Posterior vena cava (tissue), 2 donors: ENCODE data around the gene BACE2. TPM values are rescaled to one million over a fixed set of nuclear protein-coding genes. Genes with fewer than 3 reads are reported as not detected.
"Not testable (repeated sequence)": the region's sequence is repeated elsewhere in the genome, so short reads cannot be mapped to it uniquely, and the experiment has no call there.

Experiments
- DNase-seq: peaks from one replicate; pipeline ENCODE4 v3.0.0-alpha.2; 2020; ENCODE audit warnings: low spot score
- intact Hi-C, 2 donors: fragments of 100-400 bp; cut with DNase I; formaldehyde crosslinking; loops; one replicate each; pipeline versions ENCODE4 v1.14.1 to v1.14.2; 2022 to 2023
- total RNA-seq, 2 donors: library from RNA; stranded (reverse); fragmentation: NEBNext Ultra II Directional; extraction: Animal tissue kit (Norgen Biotek cat#: 25700); gene quantifications; one replicate each; pipeline ENCODE4 v1.2.1, GENCODE V29; 2021
- donor health status: DM: yes; HTN: yes; CAD: no.
- donor health status: DM: yes; HTN: yes; CAD: no.

The BACE2 gene
- total RNA-seq, 2 donors from 2014 or later, result 70.4 to 102 TPM

DNA sequence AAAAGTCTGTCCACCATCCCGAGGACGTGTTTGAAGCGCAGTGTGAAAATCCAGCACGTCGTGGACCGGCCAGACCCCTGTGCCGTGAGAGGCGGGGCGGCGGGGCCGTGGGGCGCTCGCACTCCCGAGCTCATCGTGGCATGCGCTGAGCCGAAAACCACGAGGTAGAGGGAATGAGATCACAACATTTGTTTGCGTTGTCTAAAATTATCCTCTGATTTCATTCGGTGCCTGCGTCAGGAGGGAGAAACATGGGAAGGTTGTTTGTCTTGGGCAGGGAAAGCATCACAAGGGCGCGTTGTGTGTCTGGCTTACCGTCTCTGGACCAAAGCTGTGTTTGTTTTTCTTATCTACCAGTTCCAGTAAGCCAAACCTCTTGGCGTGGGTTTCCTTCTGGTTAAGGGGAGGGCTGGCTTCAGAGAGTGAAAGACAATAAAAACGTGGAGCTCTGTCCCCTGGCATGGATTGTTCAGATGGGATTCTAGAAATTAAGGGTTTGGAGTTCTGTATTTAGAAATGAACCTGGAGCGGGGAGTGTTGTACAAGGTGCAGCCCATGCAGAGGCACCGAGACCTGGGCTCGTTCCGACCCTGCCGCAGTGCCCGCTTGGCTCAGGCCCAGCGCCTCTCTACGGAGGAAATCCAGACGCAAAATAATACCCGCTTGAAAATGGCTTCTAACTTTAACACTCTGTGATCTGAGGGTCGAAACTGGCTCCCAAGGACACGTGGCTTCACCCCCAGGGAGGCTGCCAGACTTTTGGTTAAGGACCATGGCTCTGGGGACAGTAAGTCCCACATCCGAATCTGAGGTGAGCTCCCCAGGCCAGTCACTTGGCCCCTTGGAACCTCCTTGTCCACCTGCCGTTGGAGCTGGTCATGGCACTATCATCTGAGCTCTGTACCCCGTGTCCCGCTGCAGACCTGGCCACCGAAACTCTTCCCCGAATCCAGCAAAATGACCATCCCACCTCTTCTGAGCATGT is 79.9 kb downstream of the BACE2 start:
- peak; percentile 93 for DNase-seq
- intact Hi-C loops, result no loop called here

- intact Hi-C loops, result no loop called here
These were observed 81.5 kb downstream of the BACE2 start for GRCh38 chr21:41249476-41249875.

DNA sequence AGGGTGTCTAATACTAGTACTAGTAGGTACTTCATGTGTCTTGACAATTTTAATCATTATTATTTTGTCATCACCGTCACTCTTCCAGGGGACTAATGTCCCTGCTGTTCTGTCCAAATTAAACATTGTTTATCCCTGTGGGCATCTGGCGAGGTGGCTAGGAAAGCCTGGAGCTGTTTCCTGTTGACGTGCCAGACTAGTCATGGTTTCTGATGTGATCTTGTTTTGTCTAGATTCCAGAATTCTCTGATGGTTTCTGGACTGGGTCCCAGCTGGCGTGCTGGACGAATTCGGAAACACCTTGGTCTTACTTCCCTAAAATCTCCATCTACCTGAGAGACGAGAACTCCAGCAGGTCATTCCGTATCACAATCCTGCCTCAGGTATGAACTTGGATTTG is 82.6 kb downstream of the BACE2 start:
- no peak for DNase-seq
- intact Hi-C loops, result no loop called here

More at GRCh38 chr21:41249476-41249875, 81.5 kb downstream of the BACE2 start:
- no peak for DNase-seq

GRCh38 chr21:41251961-41252642 is 84.1 kb downstream of the BACE2 start:
- intact Hi-C loops, result no loop called here
- DNase-seq, result no peak

- DNase-seq, result no peak
- intact Hi-C loops, result no loop called here
These were observed 86.2 kb downstream of the BACE2 start for GRCh38 chr21:41254090-41254700.

DNA sequence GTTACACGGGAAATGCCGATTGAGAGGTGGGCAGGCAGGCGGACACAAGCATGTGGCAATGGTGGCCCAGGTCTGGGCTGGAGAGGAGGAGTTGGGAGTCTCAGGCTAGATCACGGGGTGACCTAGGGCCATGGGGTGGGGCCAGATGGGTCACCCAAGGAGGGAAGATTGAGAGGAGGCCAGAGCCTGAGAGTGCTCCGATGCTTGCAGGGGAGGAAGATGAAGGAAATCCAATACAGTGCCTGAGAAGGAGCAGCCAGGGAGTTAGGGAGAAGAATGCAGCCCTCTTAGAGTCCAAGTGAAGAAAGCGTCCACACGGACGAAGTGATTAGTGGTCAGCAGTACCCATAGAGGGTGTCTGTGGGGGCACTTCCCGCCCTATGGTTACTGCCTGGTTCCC is 87.2 kb downstream of the BACE2 start:
- intact Hi-C loops, result no loop called here
- DNase-seq, result no peak

DNA sequence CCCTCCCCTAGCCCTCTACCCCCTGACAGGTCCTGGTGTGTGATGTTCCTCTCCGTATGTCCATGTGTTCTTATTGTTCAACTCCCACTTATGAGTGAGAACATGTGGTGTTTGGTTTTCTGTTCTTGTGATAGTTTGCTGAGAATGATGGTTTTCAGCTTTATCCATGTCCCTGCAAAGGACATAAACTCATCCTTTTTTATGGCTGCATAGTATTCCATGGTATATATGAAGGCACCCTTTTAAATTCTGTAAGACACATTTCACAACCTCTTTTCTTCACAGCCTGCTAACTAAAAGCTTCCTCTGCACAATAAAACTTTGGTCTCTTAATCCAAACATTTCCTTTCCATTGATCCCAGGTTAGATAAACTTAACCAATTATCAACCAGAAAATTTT is 88.3 kb downstream of the BACE2 start:
- intact Hi-C loops, DNase-seq: not testable (repeated sequence)

DNA sequence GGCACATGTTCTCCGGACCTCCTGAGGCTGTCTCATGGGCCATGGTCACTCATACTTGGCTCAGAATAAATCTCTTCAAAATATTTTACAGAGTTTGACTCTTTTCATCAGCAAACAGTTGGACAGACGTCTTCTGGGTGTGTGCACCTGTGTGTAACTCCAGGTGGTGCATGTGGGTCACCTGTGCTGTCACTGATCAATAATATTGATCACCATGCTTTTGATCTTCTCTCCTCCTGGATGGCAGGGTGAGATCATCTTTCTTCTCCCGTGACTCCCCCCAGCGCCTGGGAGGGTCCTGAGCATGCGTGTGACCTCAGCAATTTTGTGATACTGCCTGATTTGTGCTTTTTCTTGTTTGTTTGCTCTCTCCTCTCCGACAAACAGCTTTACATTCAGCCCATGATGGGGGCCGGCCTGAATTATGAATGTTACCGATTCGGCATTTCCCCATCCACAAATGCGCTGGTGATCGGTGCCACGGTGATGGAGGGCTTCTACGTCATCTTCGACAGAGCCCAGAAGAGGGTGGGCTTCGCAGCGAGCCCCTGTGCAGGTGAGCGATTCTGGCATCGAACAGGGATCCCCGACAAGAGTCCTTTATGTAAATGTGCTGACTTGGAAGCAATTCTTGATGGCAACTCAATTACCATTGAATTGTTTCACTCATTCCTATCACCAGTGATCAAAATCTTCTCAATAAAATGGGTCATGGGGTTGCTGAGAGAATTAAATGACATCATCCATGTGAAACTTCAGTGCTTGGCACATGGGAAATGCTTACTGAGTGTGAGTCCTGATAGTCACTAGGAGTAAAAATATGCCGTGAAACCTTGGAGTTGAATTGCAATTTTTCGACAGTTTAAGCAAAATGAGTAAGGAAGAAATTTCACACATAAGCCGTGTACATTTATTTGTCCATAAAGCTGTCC is 89.1 kb downstream of the BACE2 start:
- DNase-seq, result no peak
- intact Hi-C loops, result no loop called here

DNA sequence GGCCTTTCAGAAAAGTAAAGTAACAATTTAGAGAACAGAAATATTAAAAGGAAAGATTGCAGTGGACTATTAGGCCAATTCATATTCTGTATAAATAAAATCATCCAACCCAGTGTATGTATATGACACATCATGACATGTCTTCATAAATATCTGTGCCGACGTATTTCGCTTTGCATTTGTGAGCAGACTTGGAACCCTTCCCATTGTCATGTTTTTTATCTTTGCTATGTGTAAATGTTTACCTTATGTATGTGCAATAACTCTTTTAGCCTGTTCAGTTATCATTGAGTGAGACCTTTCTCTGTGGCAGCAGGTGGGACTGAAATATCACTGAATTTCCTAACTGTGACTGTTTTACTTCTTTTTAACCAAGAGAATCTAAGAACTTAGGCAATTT is 90.7 kb downstream of the BACE2 start:
- DNase-seq, result no peak
- intact Hi-C loops, result no loop called here

DNA sequence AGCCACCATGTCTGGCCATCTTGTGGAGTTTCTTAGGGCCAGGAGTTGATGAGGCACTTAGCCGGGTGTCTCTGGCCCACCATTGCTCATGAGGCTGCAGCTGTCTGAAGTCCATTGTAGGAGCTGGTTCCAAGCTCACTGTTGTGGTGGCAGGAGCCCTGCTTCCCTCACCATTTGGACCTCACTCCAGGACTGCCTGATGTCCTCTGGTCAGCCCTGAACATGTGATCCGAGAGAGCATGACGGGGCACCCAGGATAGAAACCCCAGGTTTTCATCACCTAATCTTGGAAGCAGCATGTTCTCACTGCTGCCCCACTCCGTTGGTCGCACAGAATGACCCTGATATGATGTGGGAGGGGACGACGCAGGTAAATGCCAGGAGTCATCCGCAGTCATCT is 92.5 kb downstream of the BACE2 start:
- DNase-seq, result no peak
- intact Hi-C loops, result no loop called here

DNA sequence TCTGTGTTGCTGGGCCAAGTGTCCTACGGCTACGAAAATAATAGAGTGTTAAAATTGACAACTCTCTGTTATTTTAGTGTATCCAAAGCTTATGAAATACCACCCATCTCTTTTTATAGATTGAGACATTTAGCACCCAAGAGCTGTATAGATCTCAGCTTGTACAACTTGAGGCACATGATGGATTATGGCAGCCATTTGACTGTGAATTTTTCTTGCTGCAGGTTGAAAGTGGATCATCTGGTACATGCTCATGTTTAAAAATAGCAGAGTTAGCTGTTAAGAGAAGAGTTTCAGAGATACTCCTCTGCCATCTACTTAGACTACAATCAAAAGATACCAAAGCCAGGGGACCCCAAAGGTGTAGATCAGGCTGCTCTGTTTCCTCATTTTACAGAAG is 99.4 kb downstream of the BACE2 start:
- intact Hi-C loops, result no loop called here
- no peak for DNase-seq

- intact Hi-C loops, result no loop called here
- no peak for DNase-seq
These were observed 101.6 kb downstream of the BACE2 start for GRCh38 chr21:41269535-41269934.

GRCh38 chr21:41277196-41277595 is 109.2 kb downstream of the BACE2 start:
- DNase-seq, result no peak
- intact Hi-C loops, result no loop called here

GRCh38 chr21:41277846-41278245 is 109.9 kb downstream of the BACE2 start:
- DNase-seq, result no peak
- intact Hi-C loops, result no loop called here

DNA sequence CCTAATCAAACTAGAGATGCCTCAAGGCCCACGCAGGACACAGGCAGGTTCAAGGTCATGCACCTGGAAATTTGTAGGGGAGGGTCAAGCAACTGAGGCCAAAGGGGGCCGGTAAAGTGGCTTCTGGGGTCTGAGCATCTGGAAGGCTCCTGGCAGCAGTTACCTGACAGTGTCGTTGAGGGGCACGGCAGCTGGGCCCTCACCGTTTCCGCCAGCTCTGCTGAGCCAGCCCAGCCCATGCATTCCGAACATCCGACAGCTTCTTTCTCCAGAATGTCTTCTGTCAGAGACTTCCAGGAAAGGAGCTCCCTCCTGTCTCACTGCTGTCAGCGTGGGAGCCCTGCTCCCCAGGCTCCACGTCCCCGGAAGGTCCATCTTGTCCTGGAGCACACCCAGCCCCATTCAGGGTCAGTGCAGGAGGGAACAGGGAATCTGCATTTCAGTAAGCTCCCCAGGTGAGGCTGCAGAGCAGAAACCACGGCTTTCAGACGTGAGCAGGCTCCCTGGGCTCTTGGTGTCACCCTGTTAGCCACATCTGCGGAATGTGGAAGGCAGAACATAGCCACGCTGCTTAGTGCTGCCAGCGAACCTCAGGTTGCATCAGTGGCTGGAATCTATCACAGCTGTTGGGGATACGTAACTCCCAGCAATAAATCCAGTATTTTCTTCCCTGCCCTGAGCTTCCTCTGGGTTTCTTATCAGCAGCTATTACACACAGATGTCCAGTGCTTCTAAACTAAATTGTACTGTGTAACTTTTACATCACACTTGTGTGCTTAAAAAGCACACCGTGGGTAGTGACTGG is 112.4 kb downstream of the BACE2 start:
- intact Hi-C loops, result loop anchor here in 1 of 2 donors (10.0 kb wide), 1 partner anchor 184 kb away; no protein-coding TSS in a partner anchor

DNA sequence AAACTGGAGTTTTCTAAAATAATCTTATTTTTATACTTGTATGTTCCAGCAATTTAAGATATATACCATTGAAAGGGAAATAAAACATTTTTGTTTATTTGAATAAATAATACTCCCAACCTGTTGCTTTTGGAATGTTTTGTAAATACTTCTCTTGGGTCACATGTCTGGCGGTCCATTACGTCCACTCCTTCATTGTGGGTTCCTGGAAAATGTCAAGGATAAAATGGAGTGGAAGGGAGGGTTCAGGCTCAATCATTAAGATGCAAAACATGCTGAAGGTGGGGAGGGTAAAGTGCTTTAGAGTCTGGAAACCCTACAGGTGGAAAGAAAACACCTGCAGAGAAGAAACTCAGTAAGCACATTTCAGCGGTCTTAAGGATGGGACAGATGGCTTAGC is 114.5 kb downstream of the BACE2 start:
- no peak for DNase-seq
- intact Hi-C loops, result loop anchor here (2.0 to 10.0 kb wide), 2 partner anchors 178 to 182 kb away; no protein-coding TSS in a partner anchor

More for the DNA sequence above, 112.4 kb downstream of the BACE2 start:
- peak; percentile 82 for DNase-seq

DNA sequence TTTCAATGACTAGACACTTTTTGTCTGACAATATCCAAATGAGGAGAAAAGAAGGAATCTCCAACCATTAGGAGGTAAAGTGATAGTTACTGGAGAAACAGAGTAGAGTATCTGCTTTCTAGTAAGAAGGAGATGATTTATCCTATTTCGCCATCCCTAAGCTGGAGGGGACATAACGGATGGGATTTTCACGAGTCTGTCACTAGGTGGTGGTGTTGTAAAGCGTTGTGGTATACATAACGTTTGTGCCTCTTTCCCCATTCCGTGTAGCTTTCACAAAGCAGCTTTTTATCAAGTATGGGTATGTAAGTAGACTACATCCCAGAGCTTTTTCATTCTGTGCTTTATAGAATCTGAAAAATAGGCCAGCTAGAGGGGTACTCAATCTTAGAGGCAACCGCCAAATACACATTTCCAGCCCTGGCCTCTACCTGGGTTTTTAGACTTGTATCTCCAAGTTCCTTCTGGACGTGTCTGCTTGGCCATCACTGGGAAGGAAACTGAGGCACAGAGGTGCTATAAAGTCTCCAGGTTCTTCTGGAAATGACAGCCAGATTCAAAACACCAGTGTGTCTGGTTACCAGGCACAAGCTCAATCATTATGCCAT is 115.4 kb downstream of the BACE2 start:
- no peak for DNase-seq

More for the DNA sequence above, 115.4 kb downstream of the BACE2 start:
- intact Hi-C loops, result loop anchor here (2.0 to 10.0 kb wide), 2 partner anchors 177 to 181 kb away; no protein-coding TSS in a partner anchor
